GM21529 (cell line): ENCODE results near the gene REV3L.

Experiments used
- ATAC-seq: cut with Tn5 transposase; IDR thresholded peaks from one replicate; pipeline ENCODE4 v1.9.1; 2021; ENCODE audit not compliant: unreplicated experiment

Gene REV3L

DNA sequence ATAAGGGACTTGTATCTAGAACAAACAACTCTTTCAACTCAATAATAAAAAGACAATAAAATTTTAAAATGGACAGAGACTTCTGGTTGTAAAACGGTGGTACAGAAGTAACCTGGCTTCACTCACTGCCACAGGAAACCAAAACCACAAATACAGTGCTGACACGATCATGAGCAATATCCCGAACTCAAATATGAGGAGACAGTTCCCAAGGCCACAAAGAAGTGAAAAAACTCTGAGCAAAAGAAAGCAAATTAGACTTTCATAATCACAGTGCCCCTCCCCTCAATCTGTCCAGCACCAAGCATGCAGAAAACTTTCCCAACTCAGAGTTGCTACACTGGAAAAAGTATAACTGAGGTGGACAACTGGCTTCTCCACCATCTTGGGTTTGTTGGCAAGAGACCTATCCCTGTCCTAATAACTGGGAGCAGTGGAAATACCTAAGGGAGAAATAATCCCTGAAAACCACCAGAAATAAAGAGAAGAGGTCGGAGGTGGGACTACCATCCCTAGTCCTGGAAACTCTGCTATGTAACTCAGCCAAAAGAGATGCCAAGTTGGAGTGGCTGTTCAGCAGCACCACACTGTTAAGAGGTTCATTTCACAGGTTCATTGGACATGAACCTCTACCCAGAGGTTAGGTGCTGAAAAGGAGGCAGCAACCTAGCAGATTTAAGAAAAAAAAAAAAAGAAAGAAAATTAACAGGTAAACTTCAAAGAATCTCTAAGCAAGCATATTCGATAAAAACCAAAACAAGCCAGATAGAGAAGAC, 55.5 kb downstream of the REV3L start:
- ATAC-seq = no peak

GRCh38 chr6:111423960-111424846, 58.8 kb downstream of the REV3L start:
- ATAC-seq = no peak

DNA sequence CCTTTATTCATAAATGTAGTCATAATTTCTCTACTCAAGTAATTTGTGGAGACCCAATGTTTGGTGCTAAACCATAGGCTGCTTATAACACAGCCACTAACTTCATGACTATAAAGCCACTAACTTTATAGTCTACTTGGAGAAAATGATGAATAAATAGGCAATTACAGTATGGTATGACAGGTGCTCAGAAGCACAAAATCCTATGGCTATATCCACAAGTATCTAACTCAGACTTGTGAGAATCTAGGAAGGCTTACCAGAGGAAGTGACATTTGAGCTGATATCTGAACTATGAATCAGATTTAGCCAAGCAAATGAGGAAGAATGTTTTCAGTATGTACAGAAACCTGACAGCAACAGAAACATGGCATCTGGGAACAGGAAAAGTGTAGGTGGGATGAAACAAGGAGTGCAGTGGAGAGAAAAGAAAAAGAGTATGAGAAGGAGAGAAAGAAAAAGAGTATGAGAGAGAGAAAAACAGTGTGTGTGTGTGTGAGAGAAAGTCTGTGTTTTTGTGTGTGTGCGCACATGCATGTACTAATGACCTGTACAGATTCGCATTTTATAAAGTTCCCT, 59.9 kb downstream of the REV3L start:
- ATAC-seq = no peak

DNA sequence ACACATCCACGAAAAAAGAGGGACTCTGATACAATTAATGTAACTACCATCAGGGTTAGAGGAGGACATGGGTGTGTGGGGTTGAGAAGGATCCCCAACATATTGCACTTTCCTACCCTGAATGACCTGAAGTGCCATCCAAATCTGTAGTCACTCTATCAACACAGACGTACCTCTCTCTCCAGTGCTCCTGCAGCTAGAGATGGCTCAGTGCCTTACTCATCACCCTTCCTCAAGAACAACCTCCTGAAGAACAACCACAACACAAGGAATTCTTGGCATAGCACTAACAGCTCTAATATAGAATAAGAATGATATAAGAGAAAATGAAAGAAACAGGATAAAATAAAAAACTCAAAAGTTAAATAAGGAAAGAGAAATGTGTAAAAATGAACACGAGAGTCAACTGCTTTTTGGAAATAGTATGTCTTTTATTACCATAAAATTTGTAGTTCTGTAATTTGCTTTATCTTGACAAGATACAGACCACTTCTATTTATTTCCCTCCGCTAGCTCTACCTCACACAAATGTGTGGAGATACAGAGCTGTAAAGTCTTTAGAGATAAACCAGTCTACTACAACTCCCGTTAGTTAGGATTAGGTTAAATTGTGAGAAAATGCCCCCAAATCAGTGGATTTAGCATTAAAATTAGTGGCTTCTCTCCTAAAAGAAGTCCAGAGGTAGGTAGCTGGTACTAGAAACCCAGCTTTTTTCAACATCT, 63.9 kb downstream of the REV3L start:
- no peak for ATAC-seq

GRCh38 chr6:111417946-111418345, 65.1 kb downstream of the REV3L start:
- no peak for ATAC-seq

- ATAC-seq = no peak
These were observed 65.8 kb downstream of the REV3L start for GRCh38 chr6:111417181-111417585.

DNA sequence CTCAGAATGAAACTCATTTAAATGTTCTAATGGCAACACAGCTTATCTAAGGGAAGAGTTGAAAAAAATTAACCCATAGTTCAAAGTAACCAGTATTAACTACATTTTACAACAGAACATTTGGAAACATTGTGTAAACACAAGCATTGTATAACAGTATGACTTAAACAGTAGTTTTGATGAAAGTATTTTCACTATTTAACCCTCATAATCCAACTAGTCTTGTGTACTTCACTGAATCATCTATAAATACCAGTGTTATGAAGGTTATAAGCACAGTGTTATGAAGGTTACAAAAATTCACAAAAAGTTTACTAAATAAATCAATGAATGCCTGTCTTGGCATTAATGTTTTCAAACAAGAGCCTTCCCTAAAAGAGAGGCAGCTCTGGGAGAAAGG, 66.5 kb downstream of the REV3L start:
- no peak for ATAC-seq

DNA sequence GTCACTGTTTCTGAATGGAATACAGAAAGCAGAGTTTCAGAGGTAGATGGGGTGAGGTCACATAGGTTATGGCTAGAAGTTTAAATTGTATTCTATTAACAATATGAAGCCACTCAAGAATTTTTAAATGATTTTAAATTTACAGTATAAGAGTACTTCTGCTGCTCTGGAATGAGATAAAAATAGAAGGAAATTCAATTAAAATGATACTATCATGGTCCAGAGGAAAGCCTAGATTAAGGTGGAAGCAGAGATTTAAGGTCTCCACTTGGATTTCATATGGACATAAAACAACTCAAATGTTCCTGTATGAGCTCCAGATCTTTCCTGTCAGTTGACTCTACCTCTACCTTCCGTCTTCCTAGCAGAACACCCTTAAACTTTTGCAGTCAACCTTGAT, 68.6 kb downstream of the REV3L start:
- no peak for ATAC-seq

DNA sequence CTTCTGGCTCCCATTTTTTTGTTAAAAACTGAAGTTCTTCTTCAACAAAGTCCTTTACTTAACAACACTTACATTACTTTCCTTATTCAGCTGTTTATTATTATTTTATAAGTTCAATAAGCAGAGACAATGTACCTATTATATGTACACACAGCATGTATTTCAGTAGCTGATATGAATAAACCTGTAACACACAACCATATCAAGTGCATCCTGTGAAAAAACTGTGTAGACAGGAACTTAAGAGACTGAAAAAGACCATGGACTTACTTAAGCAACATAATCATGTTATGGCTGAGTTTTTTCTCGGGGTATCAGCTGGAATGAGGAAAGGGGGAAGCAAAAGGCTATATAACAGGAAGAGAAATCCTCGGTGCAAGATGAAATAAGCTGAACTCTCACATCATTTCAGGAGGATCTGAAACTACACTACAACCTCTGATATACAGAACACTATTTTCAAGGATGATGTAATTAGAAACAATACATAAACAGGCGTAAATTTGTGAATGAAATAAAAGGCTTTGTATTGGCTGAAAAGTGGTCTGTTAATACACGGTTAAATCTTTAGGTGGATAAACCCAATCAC, 70.9 kb downstream of the REV3L start:
- ATAC-seq = peak; percentile 63

DNA sequence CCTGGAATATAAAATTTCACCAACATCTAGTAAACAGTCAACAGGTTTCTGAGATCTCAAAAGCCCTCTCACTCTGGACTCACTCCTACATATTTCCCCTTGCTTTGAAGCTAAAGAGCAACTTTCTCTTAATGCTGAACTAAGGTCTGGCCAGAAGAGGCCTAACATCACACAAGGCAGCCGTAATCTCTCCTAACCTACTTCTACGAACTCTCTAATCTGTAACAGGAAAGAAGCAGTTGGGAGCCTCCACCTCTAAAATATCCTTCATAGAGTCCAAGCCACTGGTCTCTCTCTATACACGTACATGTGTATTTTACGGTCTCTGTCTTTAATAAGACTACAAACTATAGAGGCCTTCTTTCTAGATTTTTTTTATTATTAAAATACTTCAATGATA, 72.0 kb downstream of the REV3L start:
- ATAC-seq = no peak

GRCh38 chr6:111410371-111410770, 72.6 kb downstream of the REV3L start:
- no peak for ATAC-seq

DNA sequence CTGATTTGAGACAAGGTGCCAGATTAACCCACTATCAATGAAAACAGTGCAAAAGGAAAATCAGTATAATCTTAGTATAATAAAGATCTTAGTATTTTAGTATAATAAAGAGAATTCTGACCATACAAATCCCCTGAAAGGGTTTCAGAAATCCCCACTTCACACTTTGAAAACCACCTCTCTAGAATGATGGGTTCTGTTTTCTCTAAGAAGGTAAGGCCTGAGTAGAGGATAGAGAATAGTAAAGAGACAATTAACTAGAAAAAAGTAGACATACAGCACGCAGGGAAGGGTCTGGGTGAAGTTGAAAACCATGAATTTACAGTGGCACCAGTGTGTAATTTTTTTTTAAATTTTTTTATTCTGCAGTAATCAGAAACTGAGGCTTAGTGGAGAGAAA, 73.6 kb downstream of the REV3L start:
- ATAC-seq = no peak

DNA sequence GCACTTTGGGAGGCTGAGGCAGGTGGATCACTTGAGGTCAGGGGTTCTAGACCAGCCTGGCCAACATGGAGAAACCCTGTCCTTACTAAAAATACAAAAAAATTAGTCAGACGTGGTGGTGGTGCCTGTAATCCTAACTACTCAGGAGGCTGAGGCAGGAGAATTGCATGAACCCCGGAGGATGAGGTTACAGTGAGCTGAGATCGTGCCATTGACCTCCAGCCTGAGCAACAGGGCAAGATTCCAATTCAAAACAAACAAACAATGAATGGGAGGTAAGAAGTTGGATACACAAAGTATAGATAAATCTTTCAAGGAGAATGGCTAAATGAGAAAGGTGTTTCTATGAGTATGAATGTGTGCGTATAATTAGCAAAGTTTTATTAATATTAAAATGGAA, 75.3 kb downstream of the REV3L start:
- ATAC-seq = no peak

DNA sequence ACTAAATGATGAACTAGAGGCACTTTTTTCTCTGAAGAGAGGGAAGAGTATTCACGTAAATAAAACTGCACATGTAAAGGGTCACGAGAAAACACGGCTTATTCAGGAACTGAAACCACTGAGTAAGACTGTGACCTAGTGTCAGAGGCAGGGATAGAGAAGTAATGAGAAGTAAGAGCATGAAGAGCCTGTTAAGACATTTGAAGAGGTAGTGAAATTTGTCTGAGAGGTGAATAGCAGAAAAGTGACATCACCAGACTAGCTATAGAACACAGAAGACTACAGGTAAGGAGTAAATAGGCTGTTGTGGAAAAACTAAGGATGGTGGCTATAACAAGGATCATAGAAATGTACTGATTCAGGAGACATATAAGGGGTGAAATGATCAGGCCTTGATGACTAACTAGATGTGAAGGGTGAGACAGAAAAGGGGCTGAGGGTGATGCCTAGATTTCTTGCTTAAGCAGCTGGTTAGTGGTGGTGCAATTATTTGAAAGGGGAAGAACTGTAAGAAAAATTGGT, 76.8 kb downstream of the REV3L start:
- peak; percentile 99 for ATAC-seq

DNA sequence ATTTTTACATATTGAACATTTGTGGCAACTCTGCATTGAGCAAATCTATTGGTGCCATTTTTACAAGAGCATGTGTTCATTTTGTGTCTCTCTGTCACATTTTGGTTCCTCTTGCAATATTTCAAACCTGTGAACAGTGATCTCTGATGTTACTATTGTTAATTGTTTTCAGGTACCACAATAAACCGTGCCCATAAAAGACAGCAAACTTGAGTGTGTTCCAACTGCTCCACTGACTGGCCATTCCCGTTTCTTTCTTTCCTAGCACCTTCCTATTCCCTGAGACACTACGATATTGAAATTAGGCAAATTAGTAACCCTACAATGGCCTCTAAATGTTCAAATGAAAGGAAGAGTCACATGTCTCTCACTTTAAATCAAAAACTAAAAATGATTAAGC, 79.6 kb downstream of the REV3L start:
- no peak for ATAC-seq

- ATAC-seq = no peak
These were observed 83.4 kb downstream of the REV3L start for GRCh38 chr6:111399626-111400025.

DNA sequence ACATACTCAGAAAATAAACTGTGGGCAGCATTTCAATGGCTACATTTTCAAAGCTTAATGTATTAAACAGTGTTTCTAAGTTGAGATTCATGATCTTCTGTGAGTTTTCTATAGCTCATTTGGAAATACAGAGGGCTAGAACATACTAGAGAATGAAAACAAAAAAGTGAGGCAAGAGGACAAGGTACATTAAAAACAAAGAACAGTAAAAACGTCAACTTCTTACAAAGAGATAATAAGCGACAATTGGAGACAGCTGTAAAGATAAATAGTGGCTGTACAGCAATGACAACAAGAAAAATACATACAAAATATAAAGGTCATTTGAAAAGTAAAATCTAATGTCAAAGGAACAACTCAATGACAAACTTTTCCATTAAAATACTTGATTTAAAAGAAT, 94.3 kb downstream of the REV3L start:
- ATAC-seq = no peak

- ATAC-seq = no peak
These were observed 100.3 kb downstream of the REV3L start for GRCh38 chr6:111382476-111383294.

DNA sequence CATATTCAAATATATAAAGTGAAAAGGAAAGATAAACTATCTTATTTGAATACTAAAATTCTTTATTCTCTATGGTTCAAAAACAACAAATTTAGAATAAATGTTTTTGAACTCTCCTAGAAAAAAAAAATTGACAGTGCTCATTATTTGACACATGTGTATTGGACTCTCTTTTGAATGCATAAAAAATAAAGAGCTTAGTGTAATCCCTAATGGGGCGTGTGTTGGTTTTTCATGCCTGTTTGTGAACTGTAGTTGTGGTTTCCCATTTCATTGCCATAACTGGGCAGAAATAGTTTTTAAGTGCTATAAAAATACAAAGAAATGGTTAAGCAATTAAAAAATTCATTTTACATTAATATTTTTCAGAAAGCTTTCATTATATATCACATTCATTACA, 101.3 kb downstream of the REV3L start:
- ATAC-seq = no peak

GRCh38 chr6:111381123-111381522, 101.9 kb downstream of the REV3L start:
- ATAC-seq = no peak
